HepG2 (cell line): Measurements from ENCODE around the gene CA4. TPM values are rescaled to one million over a fixed set of nuclear protein-coding genes. Genes with fewer than 3 reads are reported as not detected.

Source experiments
- CSRNP2 ChIP-seq: sonication (generic); formaldehyde crosslinking; conservative IDR thresholded peaks from 2 replicates; pipeline ENCODE4 v1.8.0; 2022; ENCODE audit warnings: low read depth, missing genetic modification reagents
- ELF3 ChIP-seq: IDR thresholded peaks from 2 replicates; pipeline ENCODE4 v1.6.1; 2016; ENCODE audit warnings: missing genetic modification reagents, missing compliant biosample characterization
- FOXK2 ChIP-seq: fragments of 450-650 bp; IDR thresholded peaks from 2 replicates; pipeline ENCODE4 v1.6.1; 2016
- FUBP1 ChIP-seq: sonication (generic); formaldehyde crosslinking; IDR thresholded peaks from 2 replicates; pipeline ENCODE4 v1.5.1; 2020; ENCODE audit warnings: missing genetic modification reagents, mild to moderate bottlenecking, borderline replicate concordance
- KLF16 ChIP-seq, 2 experiments: sonication (generic) in 1 of 2; formaldehyde crosslinking in 1 of 2; IDR thresholded peaks; 2 replicates each; pipeline versions ENCODE4 v1.6.1 to v1.8.0; 2016 to 2023; ENCODE audit warnings: missing genetic modification reagents in 2 of 2, missing compliant biosample characterization in 1 of 2
- MIER2 ChIP-seq: IDR thresholded peaks from 2 replicates; pipeline ENCODE4 v1.6.1; 2016; ENCODE audit warnings: missing biosample characterization, missing genetic modification reagents
- NFRKB ChIP-seq: fragments of 450-650 bp; IDR thresholded peaks from 2 replicates; pipeline ENCODE4 v1.6.1; 2017
- PLSCR1 ChIP-seq: sonication (generic); formaldehyde crosslinking; IDR thresholded peaks from 2 replicates; pipeline ENCODE4 v1.5.0; 2020; ENCODE audit warnings: missing genetic modification reagents, mild to moderate bottlenecking, borderline replicate concordance
- RARG ChIP-seq: sonication (generic); formaldehyde crosslinking; IDR thresholded peaks from 2 replicates; pipeline ENCODE4 v1.4.0; 2020; ENCODE audit warnings: low read depth, mild to moderate bottlenecking, missing genetic modification reagents
- REL ChIP-seq: sonication (generic); formaldehyde crosslinking; conservative IDR thresholded peaks from 2 replicates; pipeline ENCODE4 v1.8.0; 2022; ENCODE audit warnings: mild to moderate bottlenecking, missing genetic modification reagents, moderate library complexity
- SCMH1 ChIP-seq: sonication (generic); formaldehyde crosslinking; IDR thresholded peaks from 2 replicates; pipeline ENCODE4 v1.9.0; 2021; ENCODE audit warnings: missing genetic modification reagents, mild to moderate bottlenecking, borderline replicate concordance
- STAT5B ChIP-seq: sonication (generic); formaldehyde crosslinking; IDR thresholded peaks from 2 replicates; pipeline ENCODE4 v1.4.0; 2020; ENCODE audit warnings: missing genetic modification reagents
- ZFP37 ChIP-seq: sonication (generic); formaldehyde crosslinking; IDR thresholded peaks from 2 replicates; pipeline ENCODE4 v1.4.0; 2020; ENCODE audit warnings: missing genetic modification reagents, borderline replicate concordance
- ZNF142 ChIP-seq: sonication (generic); formaldehyde crosslinking; IDR thresholded peaks from 2 replicates; pipeline ENCODE4 v1.4.0; 2020; ENCODE audit warnings: missing genetic modification reagents
- ZNF432 ChIP-seq: sonication (generic); formaldehyde crosslinking; IDR thresholded peaks from 2 replicates; pipeline ENCODE4 v1.5.0; 2020; ENCODE audit warnings: missing genetic modification reagents, mild to moderate bottlenecking, borderline replicate concordance
- ZNF557 ChIP-seq: sonication (generic); formaldehyde crosslinking; IDR thresholded peaks from 2 replicates; pipeline ENCODE4 v1.4.0; 2020; ENCODE audit warnings: missing genetic modification reagents
- ZNF567 ChIP-seq: sonication (generic); formaldehyde crosslinking; IDR thresholded peaks from 2 replicates; pipeline ENCODE4 v1.8.1; 2023; ENCODE audit warnings: mild to moderate bottlenecking, missing genetic modification reagents, borderline replicate concordance
- ZNF768 ChIP-seq: sonication (generic); formaldehyde crosslinking; IDR thresholded peaks from 2 replicates; pipeline ENCODE4 v1.4.0; 2020; ENCODE audit warnings: missing genetic modification reagents
- ZNF773 ChIP-seq: sonication (generic); formaldehyde crosslinking; IDR thresholded peaks from 2 replicates; pipeline ENCODE4 v1.4.0; 2020; ENCODE audit warnings: missing genetic modification reagents, borderline replicate concordance
- ZNF879 ChIP-seq: sonication (generic); formaldehyde crosslinking; IDR thresholded peaks from 2 replicates; pipeline ENCODE4 v1.8.1; 2023; ENCODE audit warnings: missing genetic modification reagents
- polyA plus RNA-seq, 8 experiments: library from polyadenylated mRNA; depleted of rRNA in 3 of 8; stranded (reverse) in 7 of 8; unstranded in 1 of 8; fragments of >200 nt; fragmentation: Illumina TruSeq in 4 of 8; extraction: Trizol in 4 of 8; gene quantifications; 2 replicates each; pipeline versions ENCODE4 v1.2.1 to v1.2.3, GENCODE V29; 2011 to 2016; ENCODE audit warnings: low read depth in 4 of 8, missing spikeins in 1 of 8, mixed read lengths in 1 of 8; ENCODE audit not compliant: insufficient read depth in 1 of 8
- total RNA-seq, 5 experiments: library from RNA; depleted of rRNA; stranded (reverse); fragments of >200 nt; fragmentation: Illumina TruSeq; extraction: Trizol; gene quantifications; 2 replicates each; pipeline ENCODE4 v1.2.3, GENCODE V29; 2016; ENCODE audit warnings: low read depth in 1 of 5

The CA4 gene
- total and polyA plus RNA-seq, 2 of the 13 experiments (the other 11 are each of a cell fraction or from before 2014, with no cell fraction given), result not detected

GRCh38 chr17:60135151-60135950, 14.4 kb upstream of the CA4 start (continued):
- TF ChIP-seq FUBP1 (CRISPR knock-in tag) (no peak), ZNF768 (CRISPR knock-in tag) (peak; percentile 73), KLF16 (CRISPR knock-in tag; IDR thresholded peaks at IDR 0.05) (peak in 1 of 2 experiments; percentile 60; a peak in 1 of 4 replicates), REL (CRISPR knock-in tag) (peak; percentile 65; the same call in 1 of the 2 replicates), SCMH1 (no peak), CSRNP2 (CRISPR knock-in tag) (0 out of 2 replicates have a peak, but pooled peaks have one; percentile 47), NFRKB (no peak), STAT5B (CRISPR knock-in tag) (no peak), RARG (CRISPR knock-in tag) (no peak), PLSCR1 (no peak), ZNF142 (CRISPR knock-in tag) (peak; percentile 92), ZNF773 (CRISPR knock-in tag) (peak; percentile 98), ZNF432 (CRISPR knock-in tag) (no peak), MIER2 (CRISPR knock-in tag) (peak; percentile 89), ZNF879 (0 out of 2 replicates have a peak, but pooled peaks have one; percentile 32), ZFP37 (CRISPR knock-in tag) (peak; percentile 91; the same call in 1 of the 2 replicates), FOXK2 (no peak), ELF3 (CRISPR knock-in tag) (no peak), ZNF557 (CRISPR knock-in tag) (peak; percentile 95), ZNF567 (CRISPR knock-in tag) (peak; percentile 54; the same call in 1 of the 2 replicates)
